Astrocyte of the cerebellum (primary cell): ENCODE data around the gene ASB16.
A peak's percentile ranks its signal among the peaks of the same experiment; 100 is the strongest.

Experiments
- DNase-seq: peaks from one replicate; pipeline ENCODE4 v3.0.0-alpha.2; 2011; ENCODE audit warnings: low read depth
- H3K4me3 ChIP-seq: 2 replicates; pipeline ENCODE4 v1.5.1; 2011; ENCODE audit warnings: mild to moderate bottlenecking, low read depth, low read length, moderate library complexity
- CTCF ChIP-seq: IDR thresholded peaks from 2 replicates; pipeline ENCODE4 v1.5.1; 2012; ENCODE audit warnings: low read length, low read depth, moderate library complexity, mild to moderate bottlenecking; ENCODE audit errors: missing control alignments
- in situ Hi-C: cut with HindIII; loops from 2 replicates; pipeline ENCODE4 v1.10.0; 2017; ENCODE audit warnings: low sequenced_read_pairs

Gene ASB16

GRCh38 chr17:44209786-44210341, 39.4 kb downstream of the ASB16 start:
- TF ChIP-seq CTCF = no peak
- H3K4me3 ChIP-seq = no peak overlapping the region
- no peak for DNase-seq
- in situ Hi-C loops = loop anchor here (5.0 to 10.0 kb wide), 2 partner anchors 45 to 102 kb away; no protein-coding TSS in a partner anchor

- in situ Hi-C loops = no loop called here
- TF ChIP-seq CTCF = peak; percentile 98
- peak; percentile 53 for DNase-seq
- H3K4me3 ChIP-seq = no peak overlapping the region
Observed at GRCh38 chr17:44210342-44211192, 40.1 kb downstream of the ASB16 start.

GRCh38 chr17:44211281-44212265, 41.1 kb downstream of the ASB16 start:
- in situ Hi-C loops = no loop called here
- no peak for TF ChIP-seq CTCF
- no peak overlapping the region for H3K4me3 ChIP-seq
- DNase-seq = no peak

GRCh38 chr17:44212507-44213402, 42.3 kb downstream of the ASB16 start:
- no peak for TF ChIP-seq CTCF
- no peak overlapping the region for H3K4me3 ChIP-seq
- in situ Hi-C loops = no loop called here
- DNase-seq = no peak

GRCh38 chr17:44213403-44214229, 43.1 kb downstream of the ASB16 start:
- DNase-seq = no peak
- H3K4me3 ChIP-seq = no peak overlapping the region
- in situ Hi-C loops = no loop called here
- no peak for TF ChIP-seq CTCF
